Measurements from ENCODE around the gene GALR3. TPM values are rescaled to one million over a fixed set of nuclear protein-coding genes. Genes with fewer than 3 reads are reported as not detected.
A peak's percentile ranks its signal among the peaks of the same experiment; 100 is the strongest.

Gene GALR3
- total and polyA plus RNA-seq, 2 of the 8 experiments (the other 6 are each of a cell fraction or from before 2014, with no cell fraction given): 0.84 to 1.1 TPM

- TF ChIP-seq POLR2AphosphoS5 (IDR thresholded peaks at IDR 0.05; ENCODE audit: low read depth, low read length) (peak; percentile 97), POLR2A (IDR thresholded peaks at IDR 0.05; ENCODE audit: control extremely low read depth in 1 of 2, low read depth in 2 of 2, low read length in 2 of 2) (peak; percentile 90 to 95), SUZ12 (IDR thresholded peaks at IDR 0.05; ENCODE audit: low read length) (no peak), SIN3A (conservative IDR thresholded peaks at IDR 0.05 in 1 of 2, IDR thresholded peaks at IDR 0.05 in 1 of 2; ENCODE audit: low read depth in 1 of 2, low read length in 2 of 2) (peak in 1 of 2 experiments; percentile 20; a peak in 1 of 4 replicates), TAF7 (optimal IDR thresholded peaks at IDR 0.05; ENCODE audit: borderline replicate concordance, low read depth, low read length) (peak; percentile 92), GTF2F1 (IDR thresholded peaks at IDR 0.05; ENCODE audit: borderline replicate concordance, low read depth, low read length) (peak; percentile 92), RFX5 (IDR thresholded peaks at IDR 0.05; ENCODE audit: borderline replicate concordance, low read depth, low read length) (no peak), TCF12 (IDR thresholded peaks at IDR 0.05; ENCODE audit: low read depth, low read length) (0 out of 2 replicates have a peak, but pooled peaks have one; percentile 78), TBP (IDR thresholded peaks at IDR 0.05; ENCODE audit: low read depth, low read length) (peak; percentile 96), TAF1 (IDR thresholded peaks at IDR 0.05; ENCODE audit: low read depth, low read length) (peak; percentile 91)
Observed at GRCh38 chr22:37804881-37805809, 18.0 kb upstream of the GALR3 start (continued).

Data from H1 (cell line).